SK-N-DZ (cell line): ENCODE results near the gene GULP1.
"Not testable (repeated sequence)": the region's sequence is repeated elsewhere in the genome, so short reads cannot be mapped to it uniquely, and the experiment has no call there.

Source experiments
- DNase-seq: peaks from one replicate; pipeline ENCODE4 v3.0.0-alpha.2; 2015; ENCODE audit warnings: low spot score

GULP1 gene

DNA sequence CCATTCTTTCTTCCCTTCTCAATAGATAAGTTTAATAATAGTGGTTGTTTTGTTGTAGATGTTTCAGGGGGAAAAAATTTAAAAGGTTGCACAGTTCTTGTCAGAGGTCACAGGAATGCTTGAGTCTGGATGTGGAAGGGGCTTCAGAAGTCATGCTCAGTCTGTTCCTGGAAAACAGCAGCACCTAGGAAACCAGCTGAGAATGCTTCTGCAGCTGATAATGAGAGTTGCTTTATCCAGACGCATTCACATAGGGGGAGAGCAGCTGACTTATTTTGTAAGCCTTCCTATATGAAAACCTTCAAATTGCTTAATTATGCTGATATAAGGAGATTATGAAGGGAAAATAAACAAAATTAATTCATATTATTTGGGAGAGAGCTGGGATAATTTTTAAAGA lies 235.5 kb downstream of the GULP1 start:
- peak; percentile 52 for DNase-seq

DNA sequence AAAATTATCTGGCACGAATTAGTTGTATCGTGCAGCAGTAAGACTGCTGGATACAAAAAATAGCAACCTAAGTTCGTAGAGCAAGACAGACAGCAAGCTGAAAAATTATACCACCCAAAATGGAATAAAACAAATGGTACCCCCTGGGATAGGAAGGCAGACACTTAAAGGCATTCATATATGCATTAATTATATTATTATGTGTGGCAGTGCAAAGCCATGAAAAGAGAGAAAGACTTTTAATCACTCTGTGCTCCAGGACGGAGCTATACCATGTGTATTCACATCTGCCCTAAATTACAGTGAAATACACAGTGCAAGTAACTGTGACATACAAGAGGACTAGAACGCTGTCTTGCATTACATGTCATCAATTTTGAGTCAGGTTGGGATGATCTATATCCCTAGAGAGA lies 235.9 kb downstream of the GULP1 start:
- no peak for DNase-seq

DNA sequence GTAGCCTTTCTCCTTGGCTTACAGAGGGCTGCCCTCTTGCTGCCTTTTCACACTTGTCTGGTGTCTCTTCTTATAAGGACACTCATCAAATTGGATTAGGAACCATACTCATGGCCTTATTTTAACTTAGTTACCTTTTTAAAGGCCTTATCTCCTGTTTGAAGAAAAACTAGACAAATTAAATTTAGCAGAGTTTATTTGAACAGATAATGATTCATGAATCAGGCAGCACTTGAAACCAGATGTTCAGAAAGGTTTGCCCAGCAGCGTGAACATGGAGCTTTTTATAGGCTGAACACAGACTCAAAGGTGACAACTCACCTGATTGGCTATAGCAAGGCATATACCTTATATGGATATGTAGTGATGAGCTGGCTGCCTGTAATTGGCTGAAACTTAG lies 238.0 kb downstream of the GULP1 start:
- peak; percentile 96 for DNase-seq

DNA sequence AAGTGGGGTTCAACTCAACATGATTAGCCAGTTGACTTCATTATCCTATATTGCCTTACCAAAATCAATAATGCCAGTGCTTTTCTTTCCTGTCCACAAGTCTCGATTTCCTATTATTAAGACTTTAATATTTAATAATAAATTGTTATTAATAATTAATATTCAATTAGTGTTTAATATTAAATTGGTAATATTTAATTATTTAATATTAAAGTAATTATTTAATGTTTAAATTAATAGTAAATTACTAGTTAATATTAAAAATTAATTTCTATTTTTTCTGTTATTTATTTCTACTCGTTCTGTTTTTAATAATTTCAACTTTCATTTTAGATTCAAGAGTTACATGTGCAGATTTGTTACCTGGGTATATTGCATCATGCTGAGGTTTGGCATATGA lies 243.2 kb downstream of the GULP1 start:
- DNase-seq, result no peak

DNA sequence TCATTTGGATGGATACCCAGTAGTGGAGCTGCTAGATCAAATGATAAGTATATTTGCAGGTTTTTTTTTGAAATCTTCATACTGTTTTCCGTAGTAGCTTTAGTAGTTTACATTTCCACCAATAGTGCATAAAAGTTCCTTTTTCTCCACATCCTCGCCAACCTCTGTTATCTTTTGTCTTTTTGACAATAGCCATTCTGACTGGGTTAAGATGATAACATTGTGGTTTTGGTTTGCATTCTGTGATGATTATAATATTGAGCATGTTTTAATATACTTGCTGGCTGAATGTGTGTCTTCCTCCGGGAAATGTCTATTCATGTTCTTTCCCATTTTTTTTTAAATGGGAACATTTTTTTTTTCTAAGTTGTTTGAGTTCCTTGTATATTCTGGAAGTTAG lies 260.0 kb downstream of the GULP1 start:
- no peak for DNase-seq

DNA sequence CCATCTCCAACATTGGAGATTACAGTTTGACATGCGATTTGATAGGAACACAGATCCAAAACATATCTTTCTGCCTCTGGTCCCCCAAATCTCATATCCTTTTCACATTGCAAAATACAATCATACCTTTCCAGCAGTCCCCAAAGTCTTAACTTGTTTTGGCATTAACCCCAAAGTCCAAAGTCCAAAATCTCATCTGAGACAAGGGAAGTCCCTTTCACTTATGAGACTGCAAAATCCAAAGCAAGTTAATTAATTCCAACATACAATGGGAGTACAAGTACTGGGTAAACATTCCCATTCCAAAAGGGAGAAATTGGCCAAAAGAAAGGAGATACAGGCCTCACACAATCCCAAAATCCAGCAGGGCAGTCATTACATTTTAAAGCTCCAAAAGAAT lies 265.4 kb downstream of the GULP1 start:
- DNase-seq, result no peak

DNA sequence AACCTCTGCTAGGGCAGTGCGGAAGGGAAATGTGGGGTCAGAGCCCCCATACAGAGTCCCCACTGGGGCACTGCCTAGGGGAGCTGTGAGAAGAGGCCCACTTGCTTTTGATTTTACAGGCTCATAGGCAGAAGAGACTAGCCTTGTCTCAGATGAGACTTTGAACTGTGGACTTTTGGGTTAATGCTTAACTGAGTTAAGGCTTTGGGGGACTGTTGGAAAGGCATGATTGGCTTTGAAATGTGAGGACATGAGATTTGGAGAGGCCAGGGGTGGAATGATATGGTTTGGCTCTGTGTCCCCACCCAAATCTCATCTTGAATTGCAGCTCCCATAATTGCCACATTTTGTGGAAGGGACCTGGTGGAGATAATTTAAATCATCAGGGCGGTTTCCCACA lies 267.8 kb downstream of the GULP1 start:
- not testable (repeated sequence) for DNase-seq

DNA sequence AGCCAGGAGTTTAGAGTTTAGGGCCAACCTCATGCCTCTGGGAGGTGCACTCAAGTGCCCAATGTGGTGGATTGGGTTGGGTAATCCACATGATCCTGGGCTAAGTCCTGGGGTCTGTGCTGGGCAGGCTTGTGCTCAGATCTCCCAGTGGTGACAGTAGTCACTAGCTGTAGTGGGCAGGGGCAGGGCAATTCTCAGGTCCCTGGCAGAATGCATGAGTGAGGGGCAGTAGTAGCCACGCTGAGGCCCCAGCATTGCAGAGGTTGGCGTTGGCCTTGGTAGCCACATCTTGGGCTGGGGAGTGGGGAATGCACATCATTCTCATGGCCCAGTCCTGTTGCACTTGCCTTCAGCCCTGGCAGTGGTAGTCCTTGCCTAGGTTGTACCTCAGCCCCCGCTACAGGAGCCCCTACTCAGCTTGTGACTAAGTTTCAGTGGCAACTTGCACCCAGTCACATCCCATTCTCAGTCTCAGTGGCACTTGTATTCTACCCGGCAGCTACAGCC lies 269.9 kb downstream of the GULP1 start:
- DNase-seq, result no peak

DNA sequence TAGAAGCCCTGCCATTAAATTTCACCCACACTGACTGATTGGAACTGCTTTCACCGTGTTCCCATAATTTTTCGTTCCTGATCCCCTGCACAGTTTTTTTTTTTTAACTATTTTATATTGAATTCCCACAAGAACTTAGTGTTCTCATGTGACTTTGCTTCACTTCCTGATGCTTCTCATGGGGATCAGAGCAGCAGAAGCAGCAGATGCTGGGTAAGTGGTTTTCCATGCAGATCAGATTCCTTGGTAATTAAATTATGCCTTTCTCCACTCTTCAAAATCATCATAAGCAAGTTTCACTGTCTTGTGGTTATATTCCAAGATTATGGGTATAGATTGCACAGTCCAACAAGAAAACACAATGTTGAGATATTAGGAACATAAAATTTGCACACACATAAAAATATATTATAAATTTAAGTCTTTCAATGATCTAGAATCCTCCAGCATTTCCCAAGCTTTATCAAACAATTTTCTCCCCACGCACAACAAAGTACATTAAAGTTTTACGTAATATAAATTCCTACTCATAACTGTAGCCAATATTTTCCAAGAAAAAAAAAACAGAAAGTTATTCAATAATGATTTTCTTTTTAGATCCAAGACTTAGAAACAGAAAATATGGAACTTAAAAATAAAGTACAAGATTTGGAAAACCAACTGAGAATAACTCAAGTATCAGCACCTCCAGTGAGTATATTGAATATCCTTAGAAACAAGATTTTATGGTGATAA lies 277.9 kb downstream of the GULP1 start:
- DNase-seq, result peak; percentile 85

DNA sequence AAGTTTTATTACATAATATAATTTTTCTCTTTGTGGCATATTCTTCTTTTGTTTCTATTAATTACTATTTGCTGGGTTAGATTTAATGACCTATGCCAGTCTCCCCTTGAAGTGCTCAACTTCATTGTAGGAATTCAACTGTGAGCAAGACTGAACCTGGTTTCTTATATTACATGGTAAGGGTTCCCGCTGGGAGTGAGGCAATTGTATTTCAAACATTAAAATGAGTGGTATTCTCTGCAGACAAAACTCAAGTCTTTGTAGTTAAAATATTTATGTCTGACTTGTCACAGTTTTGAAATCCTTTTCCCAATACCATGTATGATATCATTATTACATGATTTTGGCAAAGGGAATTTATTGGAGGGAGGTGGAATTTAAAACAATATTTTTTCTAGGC lies 278.7 kb downstream of the GULP1 start:
- no peak for DNase-seq

DNA sequence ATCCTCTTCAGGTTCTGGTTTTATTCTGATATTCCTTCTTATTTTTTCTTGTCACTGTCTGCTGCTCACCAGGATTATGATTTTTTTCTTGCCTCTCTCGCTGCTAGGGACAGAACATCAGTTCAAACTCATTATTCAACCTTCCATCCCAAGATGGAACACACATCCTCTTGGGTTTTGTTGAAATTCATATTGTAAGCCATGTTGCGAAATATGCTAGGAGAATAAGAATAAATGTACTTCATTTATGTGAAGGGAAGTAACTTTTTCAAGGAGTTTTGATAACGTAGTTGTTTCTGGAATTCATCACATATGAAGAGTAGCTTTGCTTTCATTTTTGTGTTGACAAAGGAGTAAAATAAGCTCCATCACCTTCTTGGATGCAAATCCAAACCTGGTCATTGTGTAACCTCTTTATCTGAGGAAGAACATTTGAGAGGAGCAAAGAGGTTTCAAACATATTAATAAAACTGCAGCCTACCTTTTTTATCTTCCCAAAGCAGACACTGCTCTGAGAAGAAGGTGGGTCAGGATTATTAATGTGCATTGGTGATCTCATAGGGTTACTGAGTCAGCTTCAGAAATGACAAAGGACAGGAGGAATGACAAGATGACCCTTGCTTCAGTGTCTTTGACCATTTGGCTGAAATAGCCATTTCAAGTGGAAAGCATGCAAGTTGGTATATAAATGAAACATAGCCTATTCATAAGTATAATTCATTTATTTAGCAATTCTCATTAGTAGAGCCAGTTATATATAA lies 280.0 kb downstream of the GULP1 start:
- DNase-seq, result no peak

DNA sequence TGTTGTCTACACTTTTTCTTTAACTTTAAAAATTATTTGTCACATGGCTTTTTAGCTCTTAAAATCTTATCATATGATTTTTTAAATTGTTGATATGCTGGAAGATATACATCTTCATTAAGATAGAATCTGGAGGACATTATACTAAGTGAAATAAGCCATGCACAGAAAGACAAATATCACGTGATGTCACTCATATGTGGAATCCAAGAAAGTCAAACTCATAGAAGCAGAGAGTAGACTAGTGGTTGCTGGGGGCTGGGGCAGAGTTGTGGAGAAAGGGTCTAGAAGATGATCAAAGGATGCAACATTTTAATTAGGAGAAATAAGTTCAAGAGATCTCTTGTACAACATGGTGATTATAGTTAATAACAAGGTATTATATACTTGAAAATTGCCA lies 280.9 kb downstream of the GULP1 start:
- peak; percentile 30 for DNase-seq

DNA sequence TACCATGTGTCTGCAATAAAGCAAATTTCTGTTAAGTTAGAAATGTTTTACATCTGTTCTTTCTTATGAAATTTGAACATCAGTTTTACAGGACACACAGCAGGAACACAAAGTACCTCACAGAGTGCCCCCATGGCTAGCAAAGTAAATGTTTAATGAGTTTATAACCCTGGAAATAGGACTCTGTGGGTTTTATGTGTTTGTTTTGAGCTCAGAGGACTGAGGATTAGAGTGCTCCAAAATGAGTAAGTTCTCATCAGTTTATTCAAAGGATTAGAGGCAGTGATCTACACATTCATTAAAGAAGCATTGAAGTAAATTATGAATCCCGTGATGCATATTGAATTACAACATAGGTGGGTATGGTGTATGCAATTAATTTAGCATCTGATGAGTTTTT lies 281.8 kb downstream of the GULP1 start:
- no peak for DNase-seq

DNA sequence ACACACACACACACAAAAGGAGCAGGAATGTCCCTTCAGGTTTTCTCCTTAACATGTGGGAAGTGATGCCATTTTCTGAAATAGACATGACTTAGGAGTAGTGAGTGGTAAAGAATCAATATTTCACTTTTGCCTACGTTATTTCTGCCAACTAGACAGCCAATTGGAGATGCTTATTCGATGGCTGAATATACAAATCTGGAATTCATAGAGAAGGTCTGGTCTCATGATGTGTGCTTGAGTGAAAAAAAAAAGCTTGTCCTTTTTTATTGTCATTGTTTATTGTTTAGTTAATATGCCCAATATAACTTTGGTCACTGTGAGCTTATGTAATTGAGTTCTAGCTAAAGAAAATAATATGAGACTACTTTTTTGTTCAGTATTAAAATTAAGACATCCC lies 284.3 kb downstream of the GULP1 start:
- no peak for DNase-seq

DNA sequence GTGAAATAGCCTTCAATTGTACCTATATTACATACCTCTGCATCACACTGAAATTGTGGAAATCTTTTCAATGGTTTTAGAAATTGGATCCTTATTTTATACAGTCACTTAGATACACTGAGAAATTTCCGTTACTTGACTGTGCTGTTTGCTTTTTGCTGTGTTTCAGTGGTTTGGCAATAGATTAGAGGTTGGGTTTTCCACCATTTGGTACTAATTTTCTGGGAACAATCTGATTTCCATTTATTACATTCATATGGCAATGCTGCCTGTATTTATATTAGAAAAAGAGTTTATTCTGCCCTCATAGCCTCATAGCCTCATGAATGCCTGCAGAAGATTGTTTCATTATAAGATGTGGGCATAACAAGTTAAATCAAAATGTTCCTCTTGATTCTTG lies 285.0 kb downstream of the GULP1 start:
- no peak for DNase-seq

DNA sequence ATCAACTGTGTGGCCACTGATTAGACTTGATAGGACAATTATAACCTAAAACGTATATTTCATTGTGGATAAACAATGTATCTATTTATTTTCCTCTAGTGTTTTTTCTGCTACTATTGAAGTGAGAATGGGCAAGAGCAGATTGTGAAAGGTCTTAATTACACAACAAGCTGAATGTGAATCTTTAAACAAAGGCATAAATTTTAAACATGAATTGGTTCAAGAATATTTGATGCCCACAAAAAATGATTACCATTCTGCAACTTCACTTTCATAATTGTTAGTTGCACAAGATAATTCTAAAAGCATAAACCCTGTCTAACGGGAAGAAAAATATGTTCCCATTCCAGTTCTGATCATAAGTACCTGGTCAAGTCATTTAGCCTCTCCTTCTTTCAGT lies 285.6 kb downstream of the GULP1 start:
- no peak for DNase-seq

DNA sequence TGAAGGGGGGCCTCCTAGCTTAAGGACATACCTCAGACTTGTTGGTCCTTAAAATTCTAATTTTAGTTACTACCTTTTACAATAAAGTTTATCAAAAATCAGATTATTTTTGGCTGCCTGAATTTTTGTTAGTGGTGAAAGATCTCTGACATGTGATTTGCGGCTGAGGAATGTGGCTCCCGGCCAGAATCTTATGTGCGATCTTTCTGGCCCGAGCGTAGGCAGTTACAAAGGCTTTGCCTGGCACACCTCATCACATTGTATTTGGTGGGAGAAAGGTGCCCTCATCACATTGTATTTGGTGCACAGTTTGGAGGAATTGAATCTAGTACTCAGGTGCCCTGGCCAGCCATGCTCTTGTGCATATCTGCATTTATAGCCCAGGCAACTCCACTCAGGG lies 289.1 kb downstream of the GULP1 start:
- DNase-seq, result no peak

DNA sequence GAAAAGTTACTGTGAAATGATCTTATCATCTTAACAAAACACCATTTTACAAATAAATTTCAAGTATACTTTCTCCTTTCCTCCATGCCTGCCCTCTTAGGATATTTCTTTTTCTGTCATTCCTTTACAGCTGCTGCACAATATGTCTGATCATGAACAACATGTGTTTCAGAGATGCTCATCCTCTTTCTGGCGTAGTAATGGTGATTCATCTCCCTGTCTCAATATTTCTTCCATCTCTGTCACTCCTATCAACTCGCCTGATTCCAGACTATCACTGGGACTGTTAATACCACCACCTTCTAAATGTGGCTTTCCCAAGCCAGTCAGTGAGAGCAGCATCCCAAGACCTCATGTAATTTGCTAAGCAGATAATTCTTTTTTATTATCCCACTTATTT lies 290.5 kb downstream of the GULP1 start:
- DNase-seq, result no peak

DNA sequence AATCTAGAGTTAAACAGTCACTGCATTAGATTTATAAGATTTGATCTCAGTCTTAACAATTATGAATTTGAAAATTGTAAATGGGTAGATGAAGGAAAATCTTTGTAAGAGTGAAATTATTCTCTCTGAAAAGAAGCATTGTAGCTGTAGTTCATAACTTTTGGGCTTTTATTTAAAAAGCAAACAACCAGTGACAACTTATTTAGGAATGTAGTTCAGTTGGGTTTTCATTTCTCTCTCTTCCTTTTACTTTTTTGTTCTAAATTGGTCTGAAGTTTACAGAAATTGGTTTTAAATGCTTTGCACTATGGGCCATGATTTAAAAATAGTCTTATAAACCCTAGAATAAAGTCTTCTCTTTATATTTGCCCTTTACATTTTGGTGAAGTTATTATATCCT lies 296.6 kb downstream of the GULP1 start:
- DNase-seq, result no peak

DNA sequence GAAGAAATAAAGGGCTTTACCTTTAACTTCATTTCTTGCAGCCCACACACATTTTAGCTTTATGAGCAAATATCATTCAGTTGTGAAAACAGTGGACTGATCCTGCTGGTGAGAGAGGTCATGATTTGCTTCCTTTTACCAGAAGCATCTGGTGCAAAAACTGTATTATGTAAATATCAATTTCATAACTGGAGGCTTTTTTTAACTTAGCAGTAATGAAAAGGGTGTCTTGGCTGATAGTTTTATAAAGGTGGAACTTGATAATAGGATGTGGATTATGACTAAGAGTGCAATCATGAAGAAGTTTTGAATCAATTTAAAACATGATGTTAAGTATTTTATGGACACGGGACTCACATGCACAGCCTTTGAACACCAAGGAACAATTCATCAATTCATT lies 304.4 kb downstream of the GULP1 start:
- no peak for DNase-seq

DNA sequence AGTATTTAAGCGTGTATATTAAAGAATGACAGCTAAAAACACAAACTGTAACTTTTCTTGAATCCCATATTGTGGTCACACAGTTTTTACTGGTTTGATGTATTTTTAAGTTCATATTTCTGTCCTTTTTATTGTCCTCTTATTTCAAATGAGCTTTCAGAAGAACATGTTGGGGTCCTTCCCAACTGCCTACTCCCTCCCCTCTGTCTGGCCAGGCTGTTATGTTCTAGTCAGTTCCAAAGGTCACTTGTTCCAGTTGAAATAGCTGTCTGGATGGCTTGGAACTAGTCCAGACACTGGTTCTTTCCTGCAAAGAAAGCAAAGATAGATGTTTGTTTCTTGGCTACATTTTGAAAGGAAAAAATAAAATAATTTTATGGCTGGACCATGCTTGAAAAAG lies 306.9 kb downstream of the GULP1 start:
- no peak for DNase-seq

DNA sequence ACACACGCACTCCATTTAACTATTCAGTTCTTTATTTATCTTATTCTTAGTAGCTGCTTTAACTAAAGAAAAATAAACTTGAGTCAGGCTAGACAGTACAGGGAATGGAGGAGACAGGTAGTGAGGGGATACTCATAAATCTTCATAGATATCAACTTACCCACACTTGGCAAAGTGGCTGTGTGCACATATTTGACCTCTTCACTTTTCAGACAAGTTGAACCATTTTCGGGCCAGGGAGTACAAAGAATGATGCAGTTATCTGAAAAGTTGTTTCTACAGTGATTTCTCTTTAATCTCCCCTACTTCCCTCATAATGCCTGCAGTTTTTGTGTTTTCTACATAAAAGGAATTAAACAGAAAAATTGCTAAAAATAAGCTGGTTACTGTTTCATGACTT lies 307.5 kb downstream of the GULP1 start:
- DNase-seq, result no peak

DNA sequence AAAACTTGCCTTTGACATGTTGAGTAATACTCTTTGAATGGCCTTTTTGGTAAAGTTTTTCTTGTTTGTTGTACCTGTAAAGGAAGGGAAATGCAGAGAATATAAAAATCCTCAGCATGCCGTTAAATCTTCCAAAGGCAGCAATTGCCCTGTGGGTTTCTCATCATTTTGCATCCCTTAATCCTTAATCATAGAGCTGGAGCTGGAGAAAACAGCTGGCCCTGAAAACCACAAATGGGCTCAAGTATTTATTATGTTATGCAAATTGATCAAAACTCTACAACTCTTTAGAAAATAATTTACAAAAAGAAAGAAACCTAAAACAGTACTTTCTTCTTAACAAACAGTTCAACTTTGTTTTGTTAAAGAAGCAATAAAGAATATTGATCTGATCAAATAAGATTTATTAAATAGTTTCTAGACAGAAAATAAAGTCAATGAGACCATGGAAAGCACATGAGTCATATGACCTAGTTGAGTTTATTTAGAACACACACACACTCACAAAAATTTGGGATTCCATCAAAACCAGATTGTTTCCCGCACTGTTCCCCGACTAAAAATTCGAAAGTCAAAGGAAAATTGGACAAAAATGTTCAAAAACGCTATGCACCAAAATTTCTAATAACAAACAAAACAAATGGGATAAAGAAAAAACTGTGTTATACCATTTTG lies 309.0 kb downstream of the GULP1 start:
- DNase-seq, result no peak
